Measurements from ENCODE around the gene LCN1.
A peak's percentile ranks its signal among the peaks of the same experiment; 100 is the strongest.
"Not testable (repeated sequence)": the region's sequence is repeated elsewhere in the genome, so short reads cannot be mapped to it uniquely, and the experiment has no call there.

LCN1 gene

GRCh38 chr9:135508211-135508820 lies 12.9 kb upstream of the LCN1 start:
- H3K9me3 Mint-ChIP-seq: peaks cover 8% of the 10 kb centered on the region
- no peak overlapping the region for H3K27ac Mint-ChIP-seq
- H3K36me3 Mint-ChIP-seq: peaks cover 23% of the 10 kb centered on the region
- H3K4me3 Mint-ChIP-seq: no peak overlapping the region
- DNase-seq (ENCODE audit: low spot score in 2 of 2) (no peak), ATAC-seq (no peak)
- peaks cover 37% of the 10 kb centered on the region for H3K4me1 Mint-ChIP-seq

- H3K9me3 Mint-ChIP-seq: peaks cover 8% of the 10 kb centered on the region
- H3K4me3 Mint-ChIP-seq: no peak overlapping the region
- no peak for DNase-seq (ENCODE audit: low spot score in 2 of 2)
- peaks cover 11% of the 10 kb centered on the region for H3K36me3 Mint-ChIP-seq
- peaks cover 28% of the 10 kb centered on the region for H3K4me1 Mint-ChIP-seq
- H3K27ac Mint-ChIP-seq: no peak overlapping the region
- no peak for ATAC-seq
Observed at GRCh38 chr9:135509458-135509857, 11.8 kb upstream of the LCN1 start.

- peaks cover 21% of the 10 kb centered on the region for H3K4me1 Mint-ChIP-seq
- H3K27ac Mint-ChIP-seq: no peak overlapping the region
- DNase-seq (ENCODE audit: low spot score in 2 of 2) (no peak), ATAC-seq (no peak)
- H3K4me3 Mint-ChIP-seq: no peak overlapping the region
- H3K9me3 Mint-ChIP-seq: peaks cover 8% of the 10 kb centered on the region
- H3K36me3 Mint-ChIP-seq: no peaks in the 10 kb centered on the region
Observed at GRCh38 chr9:135512241-135512603, 9.0 kb upstream of the LCN1 start.

GRCh38 chr9:135512904-135513303 lies 8.3 kb upstream of the LCN1 start:
- peaks cover 21% of the 10 kb centered on the region for H3K4me1 Mint-ChIP-seq
- H3K9me3 Mint-ChIP-seq: peaks cover 8% of the 10 kb centered on the region
- H3K4me3 Mint-ChIP-seq: no peak overlapping the region
- no peak overlapping the region for H3K27ac Mint-ChIP-seq
- ATAC-seq (no peak), DNase-seq (ENCODE audit: low spot score in 2 of 2) (no peak)
- H3K36me3 Mint-ChIP-seq: no peaks in the 10 kb centered on the region

DNA sequence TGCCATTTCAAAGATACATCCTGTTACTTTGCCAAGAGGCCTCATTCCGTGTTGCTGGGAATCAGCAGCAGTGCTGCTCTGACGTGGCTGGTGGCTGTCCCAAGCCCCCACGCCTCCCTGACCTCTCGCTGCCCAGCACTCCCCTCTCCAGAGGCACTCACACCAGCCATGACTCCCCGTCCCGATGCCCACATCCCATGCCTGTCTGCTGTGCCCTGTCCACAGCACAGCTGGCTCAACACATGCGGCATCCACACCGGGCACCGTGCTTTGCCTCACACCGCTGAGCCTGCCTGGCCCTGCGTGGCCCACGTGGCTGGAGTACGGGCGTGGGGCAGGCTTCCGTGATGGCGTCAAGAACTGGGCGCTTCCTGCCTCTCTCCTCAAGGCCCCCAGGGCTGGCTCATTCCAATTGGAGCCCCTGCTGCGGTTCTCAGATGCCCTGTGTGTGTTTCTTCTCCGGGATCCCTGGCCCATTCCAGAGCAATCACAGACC lies 7.8 kb upstream of the LCN1 start:
- peaks cover 8% of the 10 kb centered on the region for H3K9me3 Mint-ChIP-seq
- ATAC-seq (no peak), DNase-seq (ENCODE audit: low spot score in 2 of 2) (no peak)
- H3K4me1 Mint-ChIP-seq: peaks cover 21% of the 10 kb centered on the region
- H3K27ac Mint-ChIP-seq: no peak overlapping the region
- no peak overlapping the region for H3K4me3 Mint-ChIP-seq
- no peaks in the 10 kb centered on the region for H3K36me3 Mint-ChIP-seq

DNA sequence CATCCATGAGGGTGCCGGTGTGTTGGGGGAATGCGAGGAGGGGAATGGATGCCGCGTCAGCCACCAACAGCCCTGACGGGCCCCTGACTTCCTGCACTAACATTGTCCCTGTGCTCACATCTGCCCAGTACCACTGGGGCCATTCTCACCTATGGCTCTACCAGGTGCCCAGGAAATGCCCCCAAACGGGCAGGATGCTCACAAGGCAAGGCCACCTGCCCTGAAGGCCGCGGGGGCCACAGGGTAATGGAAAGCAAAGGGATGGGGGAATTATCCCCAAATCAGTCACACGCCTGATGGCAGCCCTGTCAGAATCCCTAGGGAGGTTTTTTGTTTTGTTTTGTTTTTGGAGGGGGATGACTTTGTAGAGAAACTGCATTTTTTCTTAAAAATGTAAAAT lies 7.3 kb upstream of the LCN1 start:
- H3K36me3 Mint-ChIP-seq; H3K27ac Mint-ChIP-seq; H3K4me3 Mint-ChIP-seq; H3K9me3 Mint-ChIP-seq; ATAC-seq; DNase-seq (ENCODE audit: low spot score in 2 of 2): not testable (repeated sequence)
- peaks cover 21% of the 10 kb centered on the region for H3K4me1 Mint-ChIP-seq

DNA sequence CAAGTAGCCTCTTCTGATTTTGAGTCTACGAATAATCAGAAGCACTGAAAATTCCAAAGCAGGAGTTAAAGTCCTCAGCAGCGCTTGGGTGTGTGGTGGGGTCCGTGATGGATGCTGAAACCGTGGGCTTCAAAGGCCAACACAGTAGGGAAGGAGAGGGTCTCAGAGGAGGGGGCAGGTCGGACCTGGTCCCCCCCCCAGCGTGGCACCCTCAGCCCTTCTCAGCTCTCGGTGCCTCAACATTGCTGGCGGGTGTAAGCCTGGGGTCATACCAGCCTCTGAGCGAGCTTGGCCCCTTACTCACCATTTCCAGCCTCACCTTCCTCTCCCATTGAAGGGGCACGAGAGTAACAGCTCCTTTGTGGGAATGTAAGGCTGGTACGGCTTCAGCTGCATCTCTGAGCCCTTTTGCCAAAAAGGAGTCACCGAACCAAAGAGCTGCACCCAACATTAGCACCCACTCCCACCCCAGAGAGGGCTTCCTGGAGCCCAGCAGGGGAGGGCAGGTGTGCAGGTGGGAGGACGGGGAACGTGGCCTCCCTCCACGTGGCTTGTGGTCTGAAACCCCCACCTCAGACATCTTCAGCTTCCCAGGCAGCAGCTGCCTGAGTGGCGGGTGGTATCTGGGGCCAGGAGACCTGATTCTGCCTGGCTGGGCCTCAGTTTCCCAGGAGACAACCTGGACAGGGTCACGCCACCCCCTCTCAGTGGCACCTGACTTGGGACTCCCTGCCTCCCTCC lies 6.7 kb upstream of the LCN1 start:
- Mint-ChIP-seq H3K9me3 (no peaks in the 10 kb centered on the region), H3K27ac (no peak overlapping the region), H3K4me3 (no peak overlapping the region), H3K4me1 (peaks cover 21% of the 10 kb centered on the region), H3K36me3 (no peaks in the 10 kb centered on the region)
- ATAC-seq (no peak), DNase-seq (ENCODE audit: low spot score in 2 of 2) (no peak)

DNA sequence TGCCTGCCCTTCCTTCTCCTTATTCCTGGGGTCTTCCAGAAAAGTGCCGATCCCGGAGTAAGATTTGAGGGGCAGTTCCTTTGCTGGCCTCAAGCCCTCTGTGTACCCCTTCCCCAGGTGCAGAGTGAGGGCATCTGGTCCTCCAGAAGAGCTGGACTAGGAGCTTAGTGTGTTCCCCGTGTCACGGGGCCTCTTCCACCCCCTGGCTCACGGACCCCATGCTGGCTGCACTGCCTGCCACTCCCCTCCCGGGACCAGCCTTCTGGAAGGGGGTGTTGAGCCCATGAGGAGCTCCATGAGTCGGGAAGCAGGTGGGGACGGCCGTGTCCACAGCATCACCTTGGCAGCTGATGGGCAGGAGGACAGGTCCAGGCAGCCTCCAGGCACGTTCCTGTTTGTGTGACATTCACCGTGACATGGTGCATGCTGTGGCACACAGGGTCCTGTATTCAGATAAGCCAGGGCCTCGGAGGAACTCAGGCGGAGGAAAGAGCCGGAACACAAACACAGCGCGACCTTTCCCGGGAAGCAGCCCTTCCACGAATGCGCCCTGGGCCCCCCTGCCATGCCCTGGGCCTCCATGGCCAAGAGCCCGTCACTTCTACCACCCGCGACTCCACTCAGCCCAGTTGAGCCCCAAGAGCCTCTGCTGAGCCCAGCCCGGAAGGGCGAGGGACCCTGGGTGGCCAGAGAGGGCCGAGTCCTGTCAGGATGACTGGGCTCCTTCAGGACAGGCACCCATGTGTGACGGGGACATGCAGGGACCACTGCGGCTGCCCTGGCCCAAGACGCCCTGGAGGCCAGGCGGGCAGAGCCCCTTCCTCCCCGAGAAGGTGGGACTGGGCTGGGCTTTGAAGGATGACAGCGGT lies 5.9 kb upstream of the LCN1 start:
- Mint-ChIP-seq H3K4me1 (peaks cover 21% of the 10 kb centered on the region), H3K4me3 (no peak overlapping the region), H3K27ac (peak overlapping the region; percentile 32), H3K9me3 (no peaks in the 10 kb centered on the region), H3K36me3 (no peaks in the 10 kb centered on the region)
- no peak for DNase-seq (ENCODE audit: low spot score in 2 of 2)
- no peak for ATAC-seq

DNA sequence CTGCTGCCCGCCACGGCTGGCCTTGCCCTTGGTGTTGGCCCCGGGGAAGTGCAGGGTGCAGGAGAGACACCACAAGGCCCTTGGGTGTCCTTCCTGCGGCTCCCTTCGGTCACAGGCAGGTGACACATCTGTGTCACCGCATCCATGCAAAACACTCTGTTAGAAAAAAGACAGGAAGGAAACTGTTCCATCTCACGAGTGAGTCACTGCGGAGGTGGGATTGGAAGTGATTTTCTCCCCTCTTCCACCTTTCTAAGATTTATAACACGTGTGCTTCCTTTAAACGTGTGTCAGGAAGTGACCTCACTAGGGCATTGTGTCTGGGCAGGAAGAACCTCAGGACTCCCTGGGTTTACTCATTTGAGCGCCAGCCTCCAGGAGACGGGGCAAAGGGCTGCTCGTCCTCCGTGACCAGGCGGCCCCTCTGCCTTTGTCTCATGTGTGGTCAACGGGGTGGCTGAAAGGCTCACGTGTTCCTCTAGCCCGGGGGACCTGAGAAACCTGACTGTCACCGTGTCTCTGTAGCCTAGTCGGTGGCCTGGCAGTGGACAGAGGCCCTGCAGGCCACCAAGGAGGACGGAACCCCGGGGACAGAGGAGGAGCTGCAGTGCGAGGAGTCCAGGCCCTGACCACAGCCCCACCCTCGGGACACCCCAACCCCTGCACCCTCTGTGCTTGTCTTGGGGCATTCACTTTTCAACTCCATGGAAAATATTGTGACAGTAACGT lies 4.9 kb upstream of the LCN1 start:
- no peaks in the 10 kb centered on the region for H3K36me3 Mint-ChIP-seq
- peak; percentile 38 for ATAC-seq
- DNase-seq (ENCODE audit: low spot score in 2 of 2): no peak

GRCh38 chr9:135517407-135517822 lies 3.8 kb upstream of the LCN1 start:
- H3K4me3 Mint-ChIP-seq: no peak overlapping the region
- no peak for DNase-seq (ENCODE audit: low spot score in 2 of 2)

More for the DNA sequence above, 4.9 kb upstream of the LCN1 start:
- Mint-ChIP-seq H3K4me3 (no peak overlapping the region), H3K27ac (peak overlapping the region; percentile 32), H3K9me3 (no peaks in the 10 kb centered on the region), H3K4me1 (peaks cover 15% of the 10 kb centered on the region)

GRCh38 chr9:135519179-135519971 lies 1.9 kb upstream of the LCN1 start:
- Mint-ChIP-seq H3K4me1 (no peaks in the 10 kb centered on the region), H3K27ac (no peak overlapping the region), H3K36me3 (no peaks in the 10 kb centered on the region), H3K4me3 (no peak overlapping the region), H3K9me3 (no peaks in the 10 kb centered on the region)
- ATAC-seq (no peak), DNase-seq (ENCODE audit: low spot score in 2 of 2) (no peak)

More at GRCh38 chr9:135517407-135517822, 3.8 kb upstream of the LCN1 start:
- Mint-ChIP-seq H3K36me3 (no peaks in the 10 kb centered on the region), H3K27ac (no peak overlapping the region), H3K4me1 (peaks cover 4% of the 10 kb centered on the region), H3K9me3 (no peaks in the 10 kb centered on the region)
- ATAC-seq: no peak

- no peak overlapping the region for H3K4me3 Mint-ChIP-seq
- no peak overlapping the region for H3K27ac Mint-ChIP-seq
- no peaks in the 10 kb centered on the region for H3K4me1 Mint-ChIP-seq
- no peaks in the 10 kb centered on the region for H3K9me3 Mint-ChIP-seq
- DNase-seq (ENCODE audit: low spot score in 2 of 2): no peak
- H3K36me3 Mint-ChIP-seq: no peaks in the 10 kb centered on the region
- ATAC-seq: no peak
Observed at GRCh38 chr9:135521608-135522095, 412 bp downstream of the LCN1 start.

GRCh38 chr9:135522137-135522877 lies 1.1 kb downstream of the LCN1 start:
- no peaks in the 10 kb centered on the region for H3K36me3 Mint-ChIP-seq
- no peaks in the 10 kb centered on the region for H3K4me1 Mint-ChIP-seq
- no peak overlapping the region for H3K4me3 Mint-ChIP-seq
- H3K9me3 Mint-ChIP-seq: no peaks in the 10 kb centered on the region
- no peak for ATAC-seq
- no peak for DNase-seq (ENCODE audit: low spot score in 2 of 2)
- H3K27ac Mint-ChIP-seq: no peak overlapping the region

DNA sequence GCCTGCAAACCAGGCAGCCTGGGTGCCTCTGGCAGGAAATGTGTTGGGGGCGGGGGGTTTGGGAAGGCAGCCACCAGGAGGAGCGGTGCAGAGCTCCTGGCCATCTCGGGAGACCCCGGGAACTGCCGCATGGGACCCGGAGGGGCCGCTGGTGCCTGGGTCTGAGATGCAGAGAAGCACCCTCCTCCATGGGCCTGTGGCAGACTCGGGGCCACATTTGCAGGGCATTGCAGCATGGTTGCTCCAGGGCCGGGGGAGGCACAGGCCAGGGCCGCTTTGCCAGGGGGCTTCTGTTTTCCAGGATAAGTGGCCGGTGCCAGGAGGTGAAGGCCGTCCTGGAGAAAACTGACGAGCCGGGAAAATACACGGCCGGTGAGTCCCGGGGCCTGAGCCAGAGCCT lies 1.7 kb downstream of the LCN1 start:
- no peak for ATAC-seq
- Mint-ChIP-seq H3K4me1 (no peaks in the 10 kb centered on the region), H3K4me3 (no peak overlapping the region), H3K9me3 (no peaks in the 10 kb centered on the region), H3K27ac (no peak overlapping the region), H3K36me3 (no peaks in the 10 kb centered on the region)
- DNase-seq (ENCODE audit: low spot score in 2 of 2): no peak
